Right ventricle myocardium inferior (tissue), 1 donor: Measurements from ENCODE around the gene FAM171A1. TPM values are rescaled to one million over a fixed set of nuclear protein-coding genes. Genes with fewer than 3 reads are reported as not detected.
A peak's percentile ranks its signal among the peaks of the same experiment; 100 is the strongest.
"Not testable (repeated sequence)": the region's sequence is repeated elsewhere in the genome, so short reads cannot be mapped to it uniquely, and the experiment has no call there.

Source experiments
- ATAC-seq: fragments of 200-7000 bp; cut with Tn5 transposase; one replicate; pipeline ENCODE4 v1.9.1; 2020; ENCODE audit warnings: mild to moderate bottlenecking, moderate library complexity
- DNase-seq: peaks from one replicate; pipeline ENCODE4 v3.0.0; 2021; ENCODE audit errors: missing footprints
- intact Hi-C: fragments of 100-400 bp; cut with DNase I; formaldehyde crosslinking; loops from one replicate; pipeline ENCODE4 v1.11.0; 2022
- total RNA-seq: library from RNA; stranded (reverse); fragmentation: NEBNext Ultra II Directional; extraction: Animal tissue kit (Norgen Biotek cat#: 25700); gene quantifications from one replicate; pipeline ENCODE4 v1.2.1, GENCODE V29; 2021
- donor health status: DM: no; HTN: yes; CAD: no; lungs with severe emphysema.

FAM171A1 gene
- total RNA-seq, 1 donor from 2014 or later, result 12.2 TPM

DNA sequence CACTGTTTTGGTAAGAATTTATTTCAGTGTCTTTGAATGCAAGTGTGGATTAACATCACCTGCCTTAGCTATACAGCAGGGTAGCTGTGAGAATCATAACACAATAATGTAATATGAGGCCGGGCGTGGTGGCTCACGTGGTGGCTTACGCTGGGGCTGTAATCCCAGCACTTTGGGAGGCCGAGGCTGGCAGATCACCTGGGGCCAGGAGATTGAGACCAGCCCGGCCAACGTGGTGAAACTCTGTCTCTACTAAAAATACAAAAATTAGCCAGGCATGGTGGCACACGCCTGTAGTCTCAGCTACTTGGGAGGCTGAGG is 168.8 kb downstream of the FAM171A1 start:
- intact Hi-C loops, DNase-seq, ATAC-seq: not testable (repeated sequence)

DNA sequence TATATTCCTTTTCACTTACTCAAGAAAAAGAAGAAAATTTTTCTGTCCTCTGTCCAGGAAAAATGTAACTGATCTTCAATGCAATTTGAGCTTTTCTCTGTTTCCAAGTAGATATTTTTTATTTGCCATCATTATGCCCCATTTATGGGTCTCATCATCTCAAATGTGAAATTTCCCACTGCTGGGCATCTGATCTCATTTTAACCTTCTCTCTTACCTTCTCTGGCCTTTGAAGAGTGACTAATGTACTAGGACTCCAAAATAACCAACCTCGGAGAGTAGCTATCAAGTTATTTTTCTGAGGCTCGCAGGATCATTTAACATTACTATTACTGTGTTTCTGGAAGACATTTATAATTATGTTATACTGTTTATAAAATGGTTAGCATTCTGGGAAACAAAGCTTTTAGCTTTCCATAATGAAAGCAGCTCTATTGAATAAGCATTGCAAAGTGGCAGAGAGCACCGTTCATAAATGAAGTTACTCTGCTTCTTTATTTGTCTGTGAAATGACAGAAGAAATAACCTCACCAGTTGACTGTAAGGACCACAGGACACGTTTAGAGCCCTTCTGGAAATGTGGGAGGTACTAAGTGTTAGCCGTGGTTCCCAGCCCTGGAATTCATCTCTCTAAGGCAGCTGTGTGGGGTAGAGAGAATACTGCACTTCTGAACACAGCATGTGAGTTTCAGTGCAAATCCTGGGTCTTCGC is 169.3 kb downstream of the FAM171A1 start:
- intact Hi-C loops, result no loop called here
- DNase-seq (no peak), ATAC-seq (no peak)

DNA sequence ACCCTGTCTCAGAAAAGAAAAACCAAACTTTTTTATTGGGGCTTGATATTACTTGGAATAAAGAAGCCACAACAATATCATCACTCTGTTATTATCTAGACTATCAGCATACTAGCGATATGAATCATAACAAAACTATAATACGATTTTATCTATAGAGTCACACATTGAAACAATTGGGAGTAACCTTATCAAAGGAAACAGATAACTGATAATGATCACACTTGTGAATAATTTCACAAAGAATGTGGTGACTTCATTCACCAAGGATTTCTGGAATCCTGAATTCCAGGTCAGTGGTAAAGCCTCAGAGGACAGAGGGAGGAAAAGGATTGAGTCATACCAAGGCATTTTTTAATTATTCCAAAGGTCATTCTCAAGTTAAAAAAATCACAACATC is 170.5 kb downstream of the FAM171A1 start:
- DNase-seq (no peak), ATAC-seq (no peak)
- intact Hi-C loops, result no loop called here

DNA sequence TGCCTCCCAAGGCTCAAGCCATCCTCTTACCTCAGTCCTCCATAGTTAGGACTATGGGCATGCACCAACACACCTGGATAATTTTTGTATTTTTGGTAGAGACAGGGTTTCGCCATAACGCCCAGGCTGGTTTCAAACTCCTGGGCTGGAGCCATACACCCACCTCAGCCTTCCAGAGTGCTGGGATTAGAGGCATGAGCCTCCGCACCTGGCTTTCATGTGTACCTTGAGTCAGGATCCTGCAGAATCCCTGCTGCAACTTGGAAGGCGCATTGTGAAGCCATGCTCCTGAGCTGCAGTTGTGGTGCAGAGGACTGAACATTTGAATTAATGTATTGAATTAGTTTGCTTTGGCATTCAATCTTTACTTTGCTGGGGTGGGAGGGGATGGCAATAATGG is 173.2 kb downstream of the FAM171A1 start:
- no peak for ATAC-seq
- DNase-seq, result no peak
- intact Hi-C loops, result loop anchor here (2.0 kb wide), 1 partner anchor 29 kb away; the partner anchor contains the start of gene NMT2

DNA sequence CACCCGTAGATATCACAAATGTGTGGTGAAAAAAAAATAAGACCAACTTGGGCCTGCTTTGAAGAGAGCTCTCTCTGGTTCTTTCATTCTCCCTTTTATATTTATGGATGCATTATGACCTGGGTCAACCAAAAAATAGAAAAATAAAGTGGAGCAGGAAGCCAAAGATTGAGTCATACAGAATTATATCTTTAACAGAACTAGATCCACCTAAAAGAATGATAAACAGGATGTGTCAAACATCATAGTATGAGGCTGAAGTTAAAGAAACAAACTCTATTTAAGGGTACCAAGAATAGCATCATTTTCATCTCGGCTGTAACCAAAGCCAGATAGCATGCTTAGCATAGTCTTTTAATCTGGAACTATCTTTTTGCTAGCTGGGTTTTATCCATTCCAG is 173.8 kb downstream of the FAM171A1 start:
- ATAC-seq, result no peak
- no peak for DNase-seq
- intact Hi-C loops, result loop anchor here (2.0 kb wide), 1 partner anchor 28 kb away; the partner anchor contains the start of gene NMT2

DNA sequence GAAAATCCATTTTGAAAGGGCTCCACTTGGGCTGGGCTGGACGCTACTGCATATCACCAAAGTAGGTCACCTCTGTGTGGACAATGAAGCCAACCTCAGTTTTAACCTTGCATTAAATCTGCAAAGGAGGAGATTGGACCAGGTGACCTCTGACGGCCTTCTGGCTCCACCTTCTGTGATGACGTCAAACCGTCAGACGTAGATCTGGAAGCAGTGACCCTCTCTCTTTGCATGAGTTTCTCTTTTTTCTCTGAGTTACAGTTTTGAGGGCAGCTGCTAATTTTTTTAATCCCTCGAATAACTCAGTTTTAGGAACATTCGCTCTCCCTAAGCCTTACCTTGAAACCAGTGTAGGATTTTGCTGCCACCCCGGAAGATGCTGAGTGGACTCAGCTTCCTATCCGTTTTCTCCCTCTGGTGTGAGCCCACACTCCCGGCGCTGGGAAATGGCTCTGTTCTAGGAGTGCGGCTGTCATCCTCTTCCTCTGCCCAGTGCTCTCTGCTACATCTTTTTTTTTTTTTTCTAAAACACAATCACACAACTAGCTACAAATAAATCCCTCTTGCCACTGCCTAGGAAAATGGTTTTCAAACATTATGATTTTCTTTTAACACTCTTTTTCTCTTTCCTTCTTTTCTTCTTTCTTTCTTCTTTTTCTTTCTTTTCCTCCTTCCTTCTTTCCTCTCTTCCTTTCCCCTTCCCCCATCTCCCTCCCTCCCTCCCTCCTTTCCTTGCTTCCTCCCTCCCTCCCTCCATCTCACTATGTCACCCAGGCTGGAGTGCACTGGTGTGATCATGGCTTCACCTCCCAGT is 174.9 kb downstream of the FAM171A1 start:
- no peak for DNase-seq
- ATAC-seq, result peak; percentile 44
- intact Hi-C loops, result loop anchor here (2.0 kb wide), 1 partner anchor 27 kb away; the partner anchor contains the start of gene NMT2

DNA sequence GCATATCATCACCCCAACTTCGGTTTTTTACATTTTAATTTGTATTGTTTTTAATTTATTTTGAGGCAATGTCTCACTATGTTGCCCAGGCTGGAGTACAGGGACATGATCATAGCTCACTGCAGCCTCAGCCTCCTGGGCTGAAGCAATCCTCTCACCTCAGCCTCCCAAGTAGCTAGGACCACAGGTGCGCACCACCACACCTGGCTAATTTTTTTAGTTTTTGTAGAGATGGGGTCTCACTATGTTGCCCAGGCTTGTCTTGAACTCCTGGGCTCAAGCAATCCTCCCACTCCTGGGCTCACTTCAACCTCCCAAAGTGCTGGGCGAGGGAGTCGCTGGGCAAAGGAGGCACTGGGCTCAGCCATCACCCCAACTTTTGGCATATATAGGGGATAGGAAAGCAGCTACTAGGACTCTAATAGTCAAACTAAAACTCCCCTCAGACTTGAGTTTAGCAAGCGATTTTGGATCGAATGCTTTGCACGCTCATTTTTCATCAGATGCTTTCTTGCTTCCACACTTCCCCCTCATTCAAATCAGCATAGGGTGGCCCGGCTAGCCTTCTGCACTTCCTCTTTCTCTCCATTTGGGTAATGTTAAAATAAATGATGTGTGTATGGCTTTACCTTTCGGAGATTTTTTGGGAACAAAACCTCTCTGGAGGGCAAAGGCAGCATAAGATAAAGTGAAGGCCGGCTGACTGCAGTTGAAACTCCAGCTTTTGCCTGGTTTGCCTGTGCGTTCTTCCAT is 181.8 kb downstream of the FAM171A1 start:
- DNase-seq (no peak), ATAC-seq (no peak)
- intact Hi-C loops, result no loop called here

DNA sequence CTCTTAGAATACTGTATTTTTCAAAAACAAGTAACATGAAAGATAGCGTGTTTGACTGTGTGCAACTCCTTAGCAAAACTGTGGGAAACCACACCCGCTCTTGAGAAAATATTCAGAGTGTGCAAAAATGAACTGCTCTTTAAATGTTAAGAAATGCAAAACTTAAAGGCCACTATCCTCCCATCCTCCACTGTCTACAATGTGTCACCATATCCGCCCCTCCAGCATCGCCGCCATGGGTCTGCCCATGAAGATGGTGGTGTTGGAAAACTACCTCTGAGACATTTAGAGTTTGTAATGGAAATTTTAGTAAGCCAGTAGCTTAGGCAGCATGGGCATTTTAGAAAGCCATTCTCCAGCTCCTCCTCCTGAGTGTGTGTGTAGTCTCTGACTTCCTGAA is 182.5 kb downstream of the FAM171A1 start:
- intact Hi-C loops, result no loop called here
- DNase-seq (no peak), ATAC-seq (no peak)

DNA sequence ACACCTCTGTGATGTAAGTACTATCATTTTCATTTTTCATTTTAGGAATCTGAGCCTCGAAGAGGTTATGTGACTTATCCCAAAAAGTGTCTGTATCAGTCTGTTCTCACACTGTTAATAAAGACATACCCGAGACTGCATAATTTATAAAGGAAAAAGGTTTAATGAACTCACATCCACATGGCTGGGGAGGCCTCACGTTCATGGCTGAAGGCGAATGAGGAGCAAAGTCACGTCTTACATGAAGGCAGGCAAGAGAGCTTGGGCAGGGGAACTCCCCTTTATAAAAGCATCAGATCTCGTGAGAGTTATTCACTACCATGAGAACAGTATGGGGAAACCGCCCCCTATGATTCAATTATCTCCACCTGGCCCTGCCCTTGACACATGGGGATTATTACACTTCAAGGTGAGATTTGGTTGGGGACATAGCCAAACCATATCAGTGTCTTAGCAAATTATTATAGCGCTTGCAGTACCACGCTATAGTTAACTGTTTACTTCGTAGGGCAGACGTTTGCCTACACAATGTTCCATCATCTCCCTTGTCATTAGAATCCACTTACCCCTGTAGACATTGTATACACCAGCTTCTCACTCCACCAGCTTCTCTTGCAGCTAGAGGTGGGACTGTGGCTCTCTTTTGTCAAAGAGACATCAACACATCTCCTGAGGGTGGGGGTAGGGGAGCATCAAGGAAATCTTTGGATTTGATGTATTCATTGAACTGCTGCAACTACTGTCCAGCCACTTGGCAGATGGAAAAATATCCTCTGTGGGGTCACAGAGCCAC is 187.2 kb downstream of the FAM171A1 start:
- ATAC-seq (no peak), DNase-seq (no peak)
- intact Hi-C loops, result no loop called here

DNA sequence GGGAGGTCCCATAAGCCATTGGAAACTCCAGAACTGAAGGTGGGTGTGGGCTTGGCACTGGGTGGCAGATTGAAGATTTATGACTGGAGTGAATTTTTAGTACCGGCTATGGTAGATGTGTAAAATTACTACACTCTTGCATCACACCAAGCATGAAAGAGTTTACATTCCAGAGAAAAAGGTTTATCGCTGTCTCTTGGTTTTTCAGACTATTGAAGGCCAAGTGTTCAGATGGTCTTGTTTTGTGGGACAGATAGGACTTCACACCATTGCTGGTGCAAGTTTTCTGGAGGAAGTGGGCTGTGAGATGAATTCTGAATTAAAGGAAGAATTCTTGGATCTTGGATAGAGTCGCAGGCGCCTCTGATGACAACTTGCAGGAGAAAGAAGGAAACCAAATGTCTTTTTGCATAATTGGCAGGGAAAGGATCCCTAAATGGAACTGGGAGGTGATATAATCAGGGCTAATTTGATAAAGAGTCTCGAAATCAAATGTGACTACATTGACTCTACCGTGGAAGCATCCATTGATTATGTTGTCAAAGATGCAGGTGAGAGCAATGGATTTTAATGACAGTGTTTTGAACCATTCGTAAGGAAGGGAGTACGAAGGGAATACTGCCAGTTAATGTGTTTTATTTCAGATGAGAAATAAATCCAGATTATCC is 188.4 kb downstream of the FAM171A1 start:
- DNase-seq (no peak), ATAC-seq (peak; percentile 34)
- intact Hi-C loops, result no loop called here

DNA sequence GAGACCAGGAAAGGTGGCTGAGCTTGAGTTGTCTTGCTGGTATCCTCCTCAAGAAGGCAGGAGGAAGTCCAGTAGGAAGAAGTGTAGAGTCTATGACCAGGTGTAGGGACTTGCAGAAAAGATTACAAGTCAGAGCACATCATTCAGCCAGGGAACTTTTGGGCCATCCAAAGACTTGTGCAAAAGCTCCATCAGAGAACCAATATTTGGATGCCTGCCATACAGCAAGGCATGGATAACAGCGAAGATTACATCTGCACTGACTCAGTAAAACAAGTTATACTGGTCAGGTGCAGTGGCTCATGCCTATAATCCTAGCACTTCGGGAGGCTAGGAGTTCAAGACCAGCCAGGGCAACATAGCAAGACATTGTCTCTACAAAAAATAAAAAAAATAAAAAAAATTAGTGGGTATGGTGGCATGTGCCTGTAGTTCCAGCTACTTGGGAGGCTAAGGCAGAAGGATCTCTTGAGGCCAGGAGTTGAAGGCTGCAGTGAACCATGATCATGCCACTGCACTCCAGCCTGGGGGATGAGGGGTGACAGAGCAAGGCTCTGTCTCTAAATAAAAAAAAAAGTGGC is 189.4 kb downstream of the FAM171A1 start:
- ATAC-seq (no peak), DNase-seq (no peak)
- intact Hi-C loops, result no loop called here

DNA sequence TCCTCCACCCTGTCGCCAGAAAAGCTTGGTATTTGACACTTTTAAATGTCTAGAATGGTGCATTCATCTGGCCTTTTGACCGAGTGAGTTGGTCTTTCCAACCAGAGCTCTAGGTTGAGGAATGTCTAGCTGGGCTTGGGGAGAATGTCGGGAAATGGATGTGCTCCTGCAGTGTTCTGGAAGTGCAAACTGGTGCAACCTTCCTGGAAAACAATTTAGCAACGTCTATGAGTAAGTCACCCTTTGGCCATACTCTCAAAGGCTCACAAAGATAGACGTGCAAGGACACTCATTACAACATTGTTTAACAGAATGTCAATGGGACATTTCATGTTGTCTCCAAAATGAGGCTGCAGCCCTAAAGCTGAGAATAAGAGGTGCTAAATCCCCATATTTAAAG is 190.4 kb downstream of the FAM171A1 start:
- intact Hi-C loops, result no loop called here
- no peak for ATAC-seq
- DNase-seq, result no peak

DNA sequence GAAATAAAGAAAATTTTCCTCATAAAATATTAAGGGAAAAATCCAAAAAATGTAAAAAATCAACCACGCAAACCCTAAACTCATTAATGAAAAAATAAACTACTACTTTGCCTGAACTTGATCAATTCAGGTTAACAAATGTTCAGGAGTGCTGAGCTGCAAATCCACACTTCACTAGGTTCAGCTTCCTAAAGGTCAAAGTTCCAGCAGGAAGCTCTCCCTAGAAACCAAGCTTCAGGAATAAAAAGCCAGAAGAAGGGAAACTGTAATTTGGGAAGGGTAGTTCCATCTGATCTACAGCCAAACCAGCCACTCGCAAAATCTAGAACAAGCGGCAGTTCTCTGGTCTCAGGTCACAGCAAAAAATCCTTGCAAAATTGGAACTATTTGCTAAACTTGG is 194.8 kb downstream of the FAM171A1 start:
- DNase-seq, result no peak
- no peak for ATAC-seq
- intact Hi-C loops, result no loop called here

DNA sequence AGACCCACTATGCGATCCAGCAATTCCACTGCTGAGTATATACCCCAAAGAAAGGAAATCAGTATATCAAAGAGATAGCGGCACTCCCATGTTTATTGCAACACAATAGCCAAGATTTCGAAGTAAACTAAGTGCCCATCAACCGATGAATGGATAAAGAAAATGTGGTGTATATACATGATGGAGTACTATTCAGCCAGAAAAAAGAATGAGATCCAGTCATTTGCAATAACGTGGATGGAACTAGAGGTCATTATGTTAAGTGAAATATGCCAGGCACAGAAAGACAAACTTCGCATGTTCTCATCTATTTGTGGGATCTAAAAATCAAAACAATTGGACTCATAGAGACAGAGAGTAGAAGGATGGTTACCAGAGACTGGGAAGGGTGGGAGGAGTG is 195.5 kb downstream of the FAM171A1 start:
- ATAC-seq (no peak), DNase-seq (no peak)
- intact Hi-C loops, result no loop called here

DNA sequence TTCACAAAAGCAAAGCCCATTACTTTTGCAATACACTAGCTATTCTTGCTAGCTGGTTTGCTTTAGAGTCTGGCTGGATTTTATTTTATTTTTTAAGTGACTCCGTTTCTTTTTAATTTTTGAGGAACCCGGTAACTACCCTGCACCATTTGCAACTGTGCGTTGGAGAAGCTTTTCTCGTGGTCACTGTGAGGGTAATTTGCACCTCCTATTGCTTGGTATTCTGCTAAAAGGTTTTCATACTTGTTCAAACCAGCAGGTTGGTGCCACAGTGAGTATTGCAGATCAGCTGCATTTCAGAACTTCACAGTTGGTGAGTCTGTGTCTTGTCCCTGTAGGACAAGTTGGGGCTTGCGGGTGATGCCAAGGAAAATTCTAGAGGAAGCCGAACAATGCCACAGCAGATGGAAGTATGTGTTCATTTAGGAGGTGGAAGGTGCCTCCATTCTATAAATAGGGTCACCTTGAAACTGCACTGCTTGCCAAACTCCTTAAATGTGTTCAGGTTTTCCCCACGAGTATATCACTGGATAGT is 198.7 kb downstream of the FAM171A1 start:
- ATAC-seq (no peak), DNase-seq (no peak)
- intact Hi-C loops, result no loop called here

DNA sequence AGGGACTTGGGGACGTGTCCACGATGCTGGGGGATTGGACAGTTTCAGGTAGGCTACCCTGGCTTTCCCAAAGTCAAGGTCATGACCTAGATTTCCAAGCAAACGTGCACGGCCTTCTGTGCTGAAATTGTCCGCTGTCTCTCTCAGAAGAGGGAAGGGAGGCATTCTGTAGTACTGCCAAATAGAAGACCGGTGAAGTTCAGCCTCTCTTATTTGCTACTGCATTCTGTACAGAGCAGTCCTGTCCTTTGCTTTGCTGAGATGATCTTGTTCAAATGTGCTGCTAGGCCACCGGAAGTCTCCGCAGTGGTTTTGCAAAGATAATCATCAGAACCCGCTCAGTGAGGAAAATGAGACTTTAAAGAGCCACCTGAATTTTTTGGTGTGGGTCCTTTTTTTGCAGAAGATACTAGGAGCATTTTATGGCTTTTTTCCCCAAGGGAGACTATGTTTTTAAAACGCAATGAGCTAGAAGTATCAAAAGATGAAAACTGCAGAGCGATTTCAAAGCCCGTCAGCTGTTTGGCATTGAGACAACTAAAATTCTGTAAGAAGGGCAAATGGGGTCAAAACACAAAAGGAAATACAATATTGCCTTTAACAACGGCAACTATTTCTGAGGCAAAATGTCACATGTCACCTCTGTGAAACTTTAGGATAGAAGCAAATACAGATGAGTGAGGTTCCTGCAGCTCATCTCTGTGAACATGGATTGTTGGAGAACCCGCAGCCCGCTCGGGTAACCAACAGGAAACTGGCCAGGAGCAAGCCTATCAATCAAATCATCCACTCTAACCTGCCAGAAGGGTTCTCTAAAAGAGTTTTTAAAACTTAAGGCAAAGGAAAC is 201.3 kb downstream of the FAM171A1 start:
- intact Hi-C loops, result loop anchor here (2.0 to 10.0 kb wide), 5 partner anchors 27 to 565 kb away; partner anchors contain the start of genes MEIG1 and SUV39H2
- no peak for ATAC-seq
- DNase-seq, result no peak
